Stimulated activated CD8-positive, alpha-beta memory T cell treated with anti-CD3 and anti-CD28 coated beads, Interleukin-2, amount 100 ng/mL, for 48 hours (primary cell): ENCODE results near the gene TSGA10IP.

Source experiments
- DNase-seq, 2 donors: peaks; one replicate each; pipeline ENCODE4 v3.0.0-alpha.2; 2020; ENCODE audit warnings: low read depth in 2 of 2

The TSGA10IP gene

GRCh38 chr11:65918211-65919140 lies 26.8 kb upstream of the TSGA10IP start, which contains the start of gene C11orf68:
C11orf68 (minus strand) TSS chr11:65919062; CDS start chr11:65919031, 31 bp downstream.
- peak in 1 of 2 donors; percentile 32 for DNase-seq

- DNase-seq: peak; percentile 98 to 100
These were observed 26.1 kb upstream of the TSGA10IP start, which contains the start of gene DRAP1 for GRCh38 chr11:65919141-65919572. DRAP1 (plus strand) TSS chr11:65919426; CDS start chr11:65919502, 76 bp downstream.

- DNase-seq: peak; percentile 47 to 53
These were observed 25.5 kb upstream of the TSGA10IP start for GRCh38 chr11:65919573-65920371.

GRCh38 chr11:65920372-65920802 lies 24.9 kb upstream of the TSGA10IP start:
- no peak for DNase-seq

- DNase-seq: no peak
These were observed 24.2 kb upstream of the TSGA10IP start for GRCh38 chr11:65921033-65921555.

- no peak for DNase-seq
These were observed 23.4 kb upstream of the TSGA10IP start for GRCh38 chr11:65921876-65922275.

- no peak for DNase-seq
These were observed 22.7 kb upstream of the TSGA10IP start for GRCh38 chr11:65922565-65922964.

GRCh38 chr11:65925397-65925796 lies 19.9 kb upstream of the TSGA10IP start:
- DNase-seq: no peak

GRCh38 chr11:65927904-65928397 lies 17.3 kb upstream of the TSGA10IP start:
- DNase-seq: peak; percentile 59 to 60

GRCh38 chr11:65928667-65929066 lies 16.6 kb upstream of the TSGA10IP start:
- no peak for DNase-seq

GRCh38 chr11:65931773-65932557 lies 13.3 kb upstream of the TSGA10IP start:
- DNase-seq: no peak

GRCh38 chr11:65932558-65932919 lies 12.7 kb upstream of the TSGA10IP start:
- DNase-seq: no peak

GRCh38 chr11:65934014-65934413 lies 11.3 kb upstream of the TSGA10IP start:
- DNase-seq: no peak

GRCh38 chr11:65937766-65938165 lies 7.5 kb upstream of the TSGA10IP start:
- no peak for DNase-seq

- no peak for DNase-seq
These were observed 3.5 kb upstream of the TSGA10IP start for GRCh38 chr11:65941720-65942310.

GRCh38 chr11:65942531-65942930 lies 2.7 kb upstream of the TSGA10IP start:
- no peak for DNase-seq

GRCh38 chr11:65944191-65944590 lies 1.1 kb upstream of the TSGA10IP start:
- no peak for DNase-seq

GRCh38 chr11:65944767-65945166 lies 513 bp upstream of the TSGA10IP start:
- no peak for DNase-seq

- no peak for DNase-seq
These were observed 770 bp downstream of the TSGA10IP start for GRCh38 chr11:65945941-65946558.

GRCh38 chr11:65946655-65947054 lies 1.4 kb downstream of the TSGA10IP start:
- DNase-seq: no peak
